ENCODE measurements around the gene DOCK2. TPM values are rescaled to one million over a fixed set of nuclear protein-coding genes. Genes with fewer than 3 reads are reported as not detected.

Gene DOCK2
- polyA plus RNA-seq, 1 of the 3 experiments (the other 2 are of a cell fraction), result 3.8 TPM

- Histone ChIP-seq H3K4me2 (0 out of 2 replicates have a peak overlapping the region, but pooled peaks have one; percentile 21), H3K4me1 (ENCODE audit: control insufficient read depth in 1 of 2, insufficient read depth in 2 of 2, low read depth in 1 of 2, low read length in 1 of 2) (peaks cover 0 to 20% of the 10 kb centered on the region in 2 experiments; a peak in 2 of 4 replicates), H3K9ac (peak overlapping the region; percentile 29; the same call in 1 of the 2 replicates), H3K4me3 (ENCODE audit: low read depth in 2 of 2, low read length in 1 of 2) (no peak overlapping the region), H2AFZ (ENCODE audit: low read depth) (no peak overlapping the region), H4K20me1 (ENCODE audit: insufficient read depth) (no peaks in the 10 kb centered on the region), H3K27me3 (ENCODE audit: insufficient read depth) (no peaks in the 10 kb centered on the region), H3K9me2 (no peaks in the 10 kb centered on the region), H3K27ac (ENCODE audit: low read depth in 2 of 2, low read length in 1 of 2) (peak overlapping the region in 1 of 2 experiments; percentile 84; a peak in 3 of 4 replicates), H3K36me3 (replicated peaks in 1 of 2; ENCODE audit: control insufficient read depth in 1 of 2, insufficient read depth in 2 of 2, low read length in 1 of 2) (peaks cover 70 to 75% of the 10 kb centered on the region in 2 experiments), H3F3A (replicated peaks; ENCODE audit: insufficient read depth) (peaks cover 78% of the 10 kb centered on the region), H3K9me3 (no peaks in the 10 kb centered on the region), H3K79me2 (ENCODE audit: insufficient read depth) (peaks cover 24% of the 10 kb centered on the region; the same call in 1 of the 2 replicates)
- TF ChIP-seq RAD21 (IDR thresholded peaks at IDR 0.05; ENCODE audit: low read length), result no peak
- TF ChIP-seq TEAD4 (IDR thresholded peaks at IDR 0.05; ENCODE audit: borderline replicate concordance, insufficient read depth), result 0 out of 2 replicates have a peak, but pooled peaks have one; percentile 31
- no peak for TF ChIP-seq RXRA (IDR thresholded peaks at IDR 0.05; ENCODE audit: borderline replicate concordance, low read depth)
- TF ChIP-seq JUND (IDR thresholded peaks at IDR 0.05), result no peak
- peak in 1 of 2 experiments; percentile 54; a peak in 1 of 4 replicates for TF ChIP-seq EP300 (IDR thresholded peaks at IDR 0.05; ENCODE audit: borderline replicate concordance in 1 of 2, low read depth in 1 of 2, low read length in 1 of 2)
- no peak for TF ChIP-seq USF1 (IDR thresholded peaks at IDR 0.05; ENCODE audit: borderline replicate concordance, low read depth)
- TF ChIP-seq NFIC (IDR thresholded peaks at IDR 0.05; ENCODE audit: borderline replicate concordance), result no peak; the same call in 1 of the 2 replicates
- no peak for TF ChIP-seq GABPA (IDR thresholded peaks at IDR 0.05; ENCODE audit: low read depth)
- TF ChIP-seq MEF2A (IDR thresholded peaks at IDR 0.05; ENCODE audit: borderline replicate concordance, low read depth), result no peak
- TF ChIP-seq CTCF (IDR thresholded peaks at IDR 0.05), result no peak
- TF ChIP-seq IRF3 (IDR thresholded peaks at IDR 0.05; ENCODE audit: low read depth, low read length), result no peak
- no peak for TF ChIP-seq ELF1 (IDR thresholded peaks at IDR 0.05)
- peak; percentile 20; the same call in 1 of the 2 replicates for TF ChIP-seq FOSL2 (IDR thresholded peaks at IDR 0.05; ENCODE audit: borderline replicate concordance, low read depth)
- no peak for TF ChIP-seq GATA2 (CRISPR knock-in tag; IDR thresholded peaks at IDR 0.05)
- no peak for TF ChIP-seq SIN3A (IDR thresholded peaks at IDR 0.05; ENCODE audit: borderline replicate concordance, low read depth, low read length)
- TF ChIP-seq ZBTB33 (IDR thresholded peaks at IDR 0.05; ENCODE audit: borderline replicate concordance, low read depth), result no peak
- TF ChIP-seq YY1 (IDR thresholded peaks at IDR 0.05; ENCODE audit: low read depth), result no peak
- TF ChIP-seq FOXJ3 (CRISPR knock-in tag; IDR thresholded peaks at IDR 0.05), result no peak
- no peak for DNase-seq
- ChIA-PET POLR2A (no interaction called here), CTCF (no interaction called here)
These were observed 34.5 kb upstream of the DOCK2 start for GRCh38 chr5:169602535-169602934.

Data from SK-N-SH (cell line).